HepG2 (cell line): ENCODE data around the gene RTEL1. TPM values are rescaled to one million over a fixed set of nuclear protein-coding genes. Genes with fewer than 3 reads are reported as not detected.
A peak's percentile ranks its signal among the peaks of the same experiment; 100 is the strongest.

Source experiments
- CAMTA2 ChIP-seq: sonication (generic); formaldehyde crosslinking; IDR thresholded peaks from 2 replicates; pipeline ENCODE4 v1.4.0; 2020; ENCODE audit warnings: mild to moderate bottlenecking, missing genetic modification reagents, borderline replicate concordance
- FOSL2 ChIP-seq: sonication (generic); formaldehyde crosslinking; IDR thresholded peaks from 2 replicates; pipeline ENCODE4 v1.4.0; 2020; ENCODE audit warnings: missing genetic modification reagents
- HMG20B ChIP-seq: conservative IDR thresholded peaks from 2 replicates; pipeline ENCODE4 v1.6.1; 2016; ENCODE audit warnings: missing genetic modification reagents, missing compliant biosample characterization
- HNRNPL ChIP-seq: fragments of 200-400 bp; formaldehyde crosslinking; IDR thresholded peaks from 2 replicates; pipeline ENCODE4 v1.6.1; 2017; ENCODE audit warnings: mild to moderate bottlenecking, low read depth, low read length
- HOXA5 ChIP-seq: sonication (generic); formaldehyde crosslinking; IDR thresholded peaks from 2 replicates; pipeline ENCODE4 v1.4.0; 2020; ENCODE audit warnings: missing genetic modification reagents
- NR2F6 ChIP-seq, 2 experiments: IDR thresholded peaks; 2 replicates each; pipeline ENCODE4 v1.6.1; 2016; ENCODE audit warnings: antibody characterized with exemption in 1 of 2, mild to moderate bottlenecking in 1 of 2
- RXRB ChIP-seq: IDR thresholded peaks from 2 replicates; pipeline ENCODE4 v1.6.1; 2016; ENCODE audit warnings: borderline replicate concordance, missing genetic modification reagents, missing compliant biosample characterization
- TSC22D2 ChIP-seq: sonication (generic); formaldehyde crosslinking; IDR thresholded peaks from 2 replicates; pipeline ENCODE4 v1.5.1; 2020; ENCODE audit warnings: missing genetic modification reagents, mild to moderate bottlenecking, borderline replicate concordance
- ZNF292 ChIP-seq: sonication (generic); formaldehyde crosslinking; IDR thresholded peaks from 2 replicates; pipeline ENCODE4 v1.8.1; 2022; ENCODE audit warnings: mild to moderate bottlenecking, low read depth, missing genetic modification reagents, borderline replicate concordance
- ZNF329 ChIP-seq: sonication (generic); formaldehyde crosslinking; IDR thresholded peaks from 2 replicates; pipeline ENCODE4 v1.9.0; 2021; ENCODE audit warnings: low read depth, mild to moderate bottlenecking, missing genetic modification reagents
- ZNF550 ChIP-seq: sonication (generic); formaldehyde crosslinking; IDR thresholded peaks from 2 replicates; pipeline ENCODE4 v1.4.0; 2020; ENCODE audit warnings: mild to moderate bottlenecking, missing genetic modification reagents, borderline replicate concordance
- ZNF570 ChIP-seq: sonication (generic); formaldehyde crosslinking; IDR thresholded peaks from 2 replicates; pipeline ENCODE4 v1.4.0; 2020; ENCODE audit warnings: mild to moderate bottlenecking, missing genetic modification reagents, borderline replicate concordance
- ZNF577 ChIP-seq: sonication (generic); formaldehyde crosslinking; IDR thresholded peaks from 2 replicates; pipeline ENCODE4 v1.4.0; 2020; ENCODE audit warnings: mild to moderate bottlenecking, low read depth, missing genetic modification reagents, borderline replicate concordance
- ZNF598 ChIP-seq: sonication (generic); formaldehyde crosslinking; IDR thresholded peaks from 2 replicates; pipeline ENCODE4 v1.5.1; 2020; ENCODE audit warnings: mild to moderate bottlenecking, missing genetic modification reagents, borderline replicate concordance
- ZNF614 ChIP-seq: IDR thresholded peaks from 2 replicates; pipeline ENCODE4 v1.6.1; 2018; ENCODE audit warnings: missing biosample characterization, missing genetic modification reagents, inconsistent platforms, borderline replicate concordance
- polyA plus RNA-seq, 8 experiments: library from polyadenylated mRNA; depleted of rRNA in 3 of 8; stranded (reverse) in 7 of 8; unstranded in 1 of 8; fragments of >200 nt; fragmentation: Illumina TruSeq in 4 of 8; extraction: Trizol in 4 of 8; gene quantifications; 2 replicates each; pipeline versions ENCODE4 v1.2.1 to v1.2.3, GENCODE V29; 2011 to 2016; ENCODE audit warnings: low read depth in 4 of 8, missing spikeins in 1 of 8, mixed read lengths in 1 of 8; ENCODE audit not compliant: insufficient read depth in 1 of 8
- total RNA-seq, 5 experiments: library from RNA; depleted of rRNA; stranded (reverse); fragments of >200 nt; fragmentation: Illumina TruSeq; extraction: Trizol; gene quantifications; 2 replicates each; pipeline ENCODE4 v1.2.3, GENCODE V29; 2016; ENCODE audit warnings: low read depth in 1 of 5
- TF ChIP-seq, protein P1 (sequence below): sonication (generic); formaldehyde crosslinking; IDR thresholded peaks from 2 replicates; pipeline ENCODE4 v1.5.0; 2020; ENCODE audit warnings: missing genetic modification reagents
- TF ChIP-seq, protein P2 (sequence below): sonication (generic); formaldehyde crosslinking; IDR thresholded peaks from 2 replicates; pipeline ENCODE4 v1.4.0; 2020; ENCODE audit warnings: missing genetic modification reagents
- TF ChIP-seq, protein P3 (sequence below): sonication (generic); formaldehyde crosslinking; IDR thresholded peaks from 2 replicates; pipeline ENCODE4 v1.8.1; 2022; ENCODE audit warnings: low read depth, mild to moderate bottlenecking, missing genetic modification reagents
- TF ChIP-seq, protein P4 (sequence below): sonication (generic); formaldehyde crosslinking; IDR thresholded peaks from 2 replicates; pipeline ENCODE4 v1.4.0; 2020; ENCODE audit warnings: missing genetic modification reagents

The RTEL1 gene
- total and polyA plus RNA-seq, 2 of the 13 experiments (the other 11 are each of a cell fraction or from before 2014, with no cell fraction given) = 21.8 to 36.4 TPM

DNA sequence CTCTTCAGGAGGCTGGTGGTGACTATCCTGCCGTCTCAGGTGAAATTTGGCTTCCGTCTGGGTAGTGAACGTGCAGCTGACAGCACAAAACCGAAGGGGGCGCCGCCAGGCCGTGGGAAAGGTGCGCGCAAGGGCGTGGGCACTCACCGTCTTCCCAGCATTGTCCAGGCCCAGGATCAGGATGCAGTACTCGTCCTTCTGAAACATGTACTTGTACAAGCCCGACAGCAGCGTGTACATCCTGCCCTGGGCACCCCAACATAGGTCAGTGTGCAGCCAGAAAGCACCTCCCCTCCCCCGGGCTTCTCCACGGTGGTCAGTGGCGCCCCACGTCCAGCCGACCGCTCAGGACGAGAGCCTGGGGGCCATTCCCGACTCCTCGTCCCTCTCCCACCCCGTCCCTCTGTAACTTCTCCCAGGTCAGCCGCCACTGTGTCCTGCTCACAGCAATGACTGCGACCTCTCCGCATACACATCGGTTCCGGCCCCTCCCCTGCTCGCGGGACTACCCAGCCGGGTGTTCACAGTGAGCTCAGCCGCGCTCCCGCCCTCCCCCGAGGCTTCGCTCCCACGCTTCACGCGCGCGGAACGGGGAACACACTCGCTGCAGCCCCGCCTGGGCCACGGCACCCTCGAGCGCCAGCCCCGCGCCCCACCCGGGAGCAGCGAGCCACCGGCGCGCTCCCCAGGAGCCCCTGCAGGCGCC lies 48.9 kb downstream of the RTEL1 start (continued):
- TF ChIP-seq, protein P1, sequence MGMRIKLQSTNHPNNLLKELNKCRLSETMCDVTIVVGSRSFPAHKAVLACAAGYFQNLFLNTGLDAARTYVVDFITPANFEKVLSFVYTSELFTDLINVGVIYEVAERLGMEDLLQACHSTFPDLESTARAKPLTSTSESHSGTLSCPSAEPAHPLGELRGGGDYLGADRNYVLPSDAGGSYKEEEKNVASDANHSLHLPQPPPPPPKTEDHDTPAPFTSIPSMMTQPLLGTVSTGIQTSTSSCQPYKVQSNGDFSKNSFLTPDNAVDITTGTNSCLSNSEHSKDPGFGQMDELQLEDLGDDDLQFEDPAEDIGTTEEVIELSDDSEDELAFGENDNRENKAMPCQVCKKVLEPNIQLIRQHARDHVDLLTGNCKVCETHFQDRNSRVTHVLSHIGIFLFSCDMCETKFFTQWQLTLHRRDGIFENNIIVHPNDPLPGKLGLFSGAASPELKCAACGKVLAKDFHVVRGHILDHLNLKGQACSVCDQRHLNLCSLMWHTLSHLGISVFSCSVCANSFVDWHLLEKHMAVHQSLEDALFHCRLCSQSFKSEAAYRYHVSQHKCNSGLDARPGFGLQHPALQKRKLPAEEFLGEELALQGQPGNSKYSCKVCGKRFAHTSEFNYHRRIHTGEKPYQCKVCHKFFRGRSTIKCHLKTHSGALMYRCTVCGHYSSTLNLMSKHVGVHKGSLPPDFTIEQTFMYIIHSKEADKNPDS = 0 out of 2 replicates have a peak, but pooled peaks have one; percentile 46
- TF ChIP-seq ZNF570 = no peak
- 0 out of 2 replicates have a peak, but pooled peaks have one; percentile 62 for TF ChIP-seq HOXA5 (CRISPR knock-in tag)
- TF ChIP-seq NR2F6 (IDR thresholded peaks at IDR 0.05) = peak; percentile 51; the same call in 1 of the 2 replicates
- peak; percentile 76; the same call in 1 of the 2 replicates for TF ChIP-seq NR2F6 (CRISPR knock-in tag; IDR thresholded peaks at IDR 0.05)
- TF ChIP-seq ZNF292 (CRISPR knock-in tag) = 0 out of 2 replicates have a peak, but pooled peaks have one; percentile 6
- TF ChIP-seq, protein P2, sequence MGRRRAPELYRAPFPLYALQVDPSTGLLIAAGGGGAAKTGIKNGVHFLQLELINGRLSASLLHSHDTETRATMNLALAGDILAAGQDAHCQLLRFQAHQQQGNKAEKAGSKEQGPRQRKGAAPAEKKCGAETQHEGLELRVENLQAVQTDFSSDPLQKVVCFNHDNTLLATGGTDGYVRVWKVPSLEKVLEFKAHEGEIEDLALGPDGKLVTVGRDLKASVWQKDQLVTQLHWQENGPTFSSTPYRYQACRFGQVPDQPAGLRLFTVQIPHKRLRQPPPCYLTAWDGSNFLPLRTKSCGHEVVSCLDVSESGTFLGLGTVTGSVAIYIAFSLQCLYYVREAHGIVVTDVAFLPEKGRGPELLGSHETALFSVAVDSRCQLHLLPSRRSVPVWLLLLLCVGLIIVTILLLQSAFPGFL (CRISPR knock-in tag) = no peak
- TF ChIP-seq HNRNPL = 0 out of 2 replicates have a peak, but pooled peaks have one; percentile 59
- TF ChIP-seq ZNF550 (CRISPR knock-in tag) = no peak
- peak; percentile 81; the same call in 1 of the 2 replicates for TF ChIP-seq ZNF614 (CRISPR knock-in tag)
- peak; percentile 71; the same call in 1 of the 2 replicates for TF ChIP-seq ZNF329 (CRISPR knock-in tag)
- peak; percentile 61; the same call in 1 of the 2 replicates for TF ChIP-seq ZNF598
- TF ChIP-seq, protein P3, sequence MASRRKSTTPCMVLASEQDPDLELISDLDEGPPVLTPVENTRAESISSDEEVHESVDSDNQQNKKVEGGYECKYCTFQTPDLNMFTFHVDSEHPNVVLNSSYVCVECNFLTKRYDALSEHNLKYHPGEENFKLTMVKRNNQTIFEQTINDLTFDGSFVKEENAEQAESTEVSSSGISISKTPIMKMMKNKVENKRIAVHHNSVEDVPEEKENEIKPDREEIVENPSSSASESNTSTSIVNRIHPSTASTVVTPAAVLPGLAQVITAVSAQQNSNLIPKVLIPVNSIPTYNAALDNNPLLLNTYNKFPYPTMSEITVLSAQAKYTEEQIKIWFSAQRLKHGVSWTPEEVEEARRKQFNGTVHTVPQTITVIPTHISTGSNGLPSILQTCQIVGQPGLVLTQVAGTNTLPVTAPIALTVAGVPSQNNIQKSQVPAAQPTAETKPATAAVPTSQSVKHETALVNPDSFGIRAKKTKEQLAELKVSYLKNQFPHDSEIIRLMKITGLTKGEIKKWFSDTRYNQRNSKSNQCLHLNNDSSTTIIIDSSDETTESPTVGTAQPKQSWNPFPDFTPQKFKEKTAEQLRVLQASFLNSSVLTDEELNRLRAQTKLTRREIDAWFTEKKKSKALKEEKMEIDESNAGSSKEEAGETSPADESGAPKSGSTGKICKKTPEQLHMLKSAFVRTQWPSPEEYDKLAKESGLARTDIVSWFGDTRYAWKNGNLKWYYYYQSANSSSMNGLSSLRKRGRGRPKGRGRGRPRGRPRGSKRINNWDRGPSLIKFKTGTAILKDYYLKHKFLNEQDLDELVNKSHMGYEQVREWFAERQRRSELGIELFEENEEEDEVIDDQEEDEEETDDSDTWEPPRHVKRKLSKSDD (CRISPR knock-in tag) = 0 out of 2 replicates have a peak, but pooled peaks have one; percentile 89
- 0 out of 2 replicates have a peak, but pooled peaks have one; percentile 60 for TF ChIP-seq TSC22D2 (CRISPR knock-in tag)
- TF ChIP-seq HMG20B (CRISPR knock-in tag) = no peak; the same call in 1 of the 2 replicates
- TF ChIP-seq ZNF577 (CRISPR knock-in tag) = peak; percentile 46; the same call in 1 of the 2 replicates
- TF ChIP-seq CAMTA2 = peak; percentile 63; the same call in 1 of the 2 replicates
- peak; percentile 79 for TF ChIP-seq RXRB (CRISPR knock-in tag)
- TF ChIP-seq FOSL2 = 0 out of 2 replicates have a peak, but pooled peaks have one; percentile 32
- TF ChIP-seq, protein P4, sequence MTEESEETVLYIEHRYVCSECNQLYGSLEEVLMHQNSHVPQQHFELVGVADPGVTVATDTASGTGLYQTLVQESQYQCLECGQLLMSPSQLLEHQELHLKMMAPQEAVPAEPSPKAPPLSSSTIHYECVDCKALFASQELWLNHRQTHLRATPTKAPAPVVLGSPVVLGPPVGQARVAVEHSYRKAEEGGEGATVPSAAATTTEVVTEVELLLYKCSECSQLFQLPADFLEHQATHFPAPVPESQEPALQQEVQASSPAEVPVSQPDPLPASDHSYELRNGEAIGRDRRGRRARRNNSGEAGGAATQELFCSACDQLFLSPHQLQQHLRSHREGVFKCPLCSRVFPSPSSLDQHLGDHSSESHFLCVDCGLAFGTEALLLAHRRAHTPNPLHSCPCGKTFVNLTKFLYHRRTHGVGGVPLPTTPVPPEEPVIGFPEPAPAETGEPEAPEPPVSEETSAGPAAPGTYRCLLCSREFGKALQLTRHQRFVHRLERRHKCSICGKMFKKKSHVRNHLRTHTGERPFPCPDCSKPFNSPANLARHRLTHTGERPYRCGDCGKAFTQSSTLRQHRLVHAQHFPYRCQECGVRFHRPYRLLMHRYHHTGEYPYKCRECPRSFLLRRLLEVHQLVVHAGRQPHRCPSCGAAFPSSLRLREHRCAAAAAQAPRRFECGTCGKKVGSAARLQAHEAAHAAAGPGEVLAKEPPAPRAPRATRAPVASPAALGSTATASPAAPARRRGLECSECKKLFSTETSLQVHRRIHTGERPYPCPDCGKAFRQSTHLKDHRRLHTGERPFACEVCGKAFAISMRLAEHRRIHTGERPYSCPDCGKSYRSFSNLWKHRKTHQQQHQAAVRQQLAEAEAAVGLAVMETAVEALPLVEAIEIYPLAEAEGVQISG (CRISPR knock-in tag) = peak; percentile 80
